SK-N-SH treated with all-trans-retinoic acid at 6 μM for 48 hours (cell line): Measurements from ENCODE around the gene TEX101.

ENCODE experiments used
- ATAC-seq: fragments of 200-7000 bp; cut with Tn5 transposase; 3 replicates; pipeline ENCODE4 v1.9.1; 2020; ENCODE audit warnings: mild to moderate bottlenecking, moderate library complexity
- ARNTL ChIP-seq: fragments of 450-650 bp; formaldehyde crosslinking; IDR thresholded peaks from 2 replicates; pipeline ENCODE4 v1.5.0; 2020; ENCODE audit warnings: low read depth, mild to moderate bottlenecking, moderate library complexity, borderline replicate concordance
- BACH2 ChIP-seq: fragments of 250-450 bp; sonication (Bioruptor Pico); IDR thresholded peaks from 2 replicates; pipeline ENCODE4 v1.9.0; 2021; ENCODE audit warnings: mild to moderate bottlenecking, borderline replicate concordance
- CREB5 ChIP-seq: fragments of 250-450 bp; sonication (Bioruptor Pico); IDR thresholded peaks from 2 replicates; pipeline ENCODE4 v1.5.1; 2020; ENCODE audit warnings: low read depth, mild to moderate bottlenecking, moderate library complexity
- CSDC2 ChIP-seq: fragments of 250-450 bp; sonication (Bioruptor Pico); IDR thresholded peaks from 2 replicates; pipeline ENCODE4 v1.5.0; 2020; ENCODE audit warnings: mild to moderate bottlenecking, moderate library complexity
- CSRNP3 ChIP-seq: fragments of 250-450 bp; sonication (Bioruptor Pico); IDR thresholded peaks from 2 replicates; pipeline ENCODE4 v1.5.1; 2021; ENCODE audit warnings: mild to moderate bottlenecking, moderate library complexity
- ESRRG ChIP-seq: fragments of 250-450 bp; sonication (Bioruptor Pico); IDR thresholded peaks from 2 replicates; pipeline ENCODE4 v1.6.1; 2021; ENCODE audit warnings: mild to moderate bottlenecking
- ISL1 ChIP-seq: fragments of 250-450 bp; sonication (Bioruptor Pico); IDR thresholded peaks from 2 replicates; pipeline ENCODE4 v2.1.2; 2022; ENCODE audit warnings: mild to moderate bottlenecking, moderate library complexity
- OSR1 ChIP-seq: fragments of 250-450 bp; sonication (Bioruptor Pico); IDR thresholded peaks from 2 replicates; pipeline ENCODE4 v1.8.0; 2022; ENCODE audit warnings: moderate library complexity, mild to moderate bottlenecking, inconsistent platforms
- PATZ1 ChIP-seq: fragments of 250-450 bp; sonication (Bioruptor Pico); IDR thresholded peaks from 2 replicates; pipeline ENCODE4 v1.8.0; 2020; ENCODE audit warnings: mild to moderate bottlenecking, moderate library complexity, borderline replicate concordance
- POU6F1 ChIP-seq: fragments of 250-450 bp; sonication (Bioruptor Pico); IDR thresholded peaks from 2 replicates; pipeline ENCODE4 v1.8.0; 2021; ENCODE audit warnings: low read depth, mild to moderate bottlenecking, moderate library complexity, borderline replicate concordance
- PPARA ChIP-seq: fragments of 250-450 bp; sonication (Bioruptor Pico); IDR thresholded peaks from 2 replicates; pipeline ENCODE4 v1.5.0; 2020; ENCODE audit warnings: mild to moderate bottlenecking, borderline replicate concordance
- RARB ChIP-seq: fragments of 250-450 bp; sonication (Bioruptor Pico); IDR thresholded peaks from 2 replicates; pipeline ENCODE4 v1.8.0; 2021; ENCODE audit warnings: mild to moderate bottlenecking, moderate library complexity
- SNAI2 ChIP-seq: fragments of 250-450 bp; sonication (Bioruptor Pico); IDR thresholded peaks from 2 replicates; pipeline ENCODE4 v1.5.0; 2020; ENCODE audit warnings: mild to moderate bottlenecking, moderate library complexity
- TCF4 ChIP-seq: fragments of 250-450 bp; sonication (Bioruptor Pico); IDR thresholded peaks from 2 replicates; pipeline ENCODE4 v1.8.0; 2021; ENCODE audit warnings: mild to moderate bottlenecking, moderate library complexity, borderline replicate concordance
- TOX ChIP-seq: fragments of 250-450 bp; sonication (Bioruptor Pico); IDR thresholded peaks from 2 replicates; pipeline ENCODE4 v1.8.0; 2021; ENCODE audit warnings: mild to moderate bottlenecking, moderate library complexity, borderline replicate concordance
- TSHZ2 ChIP-seq: fragments of 250-450 bp; sonication (Bioruptor Pico); IDR thresholded peaks from 2 replicates; pipeline ENCODE4 v1.5.0; 2020; ENCODE audit warnings: mild to moderate bottlenecking, moderate library complexity
- ZC3H10 ChIP-seq: fragments of 250-450 bp; sonication (Bioruptor Pico); IDR thresholded peaks from 2 replicates; pipeline ENCODE4 v1.5.1; 2021; ENCODE audit warnings: mild to moderate bottlenecking, moderate library complexity
- ZFP3 ChIP-seq: fragments of 250-450 bp; sonication (Bioruptor Pico); IDR thresholded peaks from 2 replicates; pipeline ENCODE4 v1.5.0; 2020; ENCODE audit warnings: mild to moderate bottlenecking, moderate library complexity
- ZFP30 ChIP-seq: fragments of 450-650 bp; formaldehyde crosslinking; IDR thresholded peaks from 2 replicates; pipeline ENCODE4 v1.5.0; 2022; ENCODE audit warnings: mild to moderate bottlenecking, moderate library complexity
- ZNF565 ChIP-seq: fragments of 450-650 bp; formaldehyde crosslinking; conservative IDR thresholded peaks from 2 replicates; pipeline ENCODE4 v1.5.0; 2020; ENCODE audit warnings: low read depth, mild to moderate bottlenecking, moderate library complexity
- ZNF70 ChIP-seq: fragments of 450-650 bp; formaldehyde crosslinking; IDR thresholded peaks from 2 replicates; pipeline ENCODE4 v1.5.0; 2020; ENCODE audit warnings: mild to moderate bottlenecking, moderate library complexity
- ZNF8 ChIP-seq: fragments of 450-650 bp; formaldehyde crosslinking; IDR thresholded peaks from 2 replicates; pipeline ENCODE4 v1.5.0; 2020; ENCODE audit warnings: mild to moderate bottlenecking, moderate library complexity

Gene TEX101

GRCh38 chr19:43395561-43395960 lies 19.1 kb upstream of the TEX101 start:
- TF ChIP-seq PPARA (CRISPR knock-in tag) (no peak), ISL1 (CRISPR knock-in tag) (no peak), ZNF565 (CRISPR knock-in tag) (no peak), ZFP30 (CRISPR knock-in tag) (no peak), RARB (no peak), POU6F1 (CRISPR knock-in tag) (no peak), ARNTL (CRISPR knock-in tag) (no peak), TOX (CRISPR knock-in tag) (no peak), TCF4 (CRISPR knock-in tag) (no peak), ZFP3 (CRISPR knock-in tag) (no peak), ZNF8 (no peak), ZC3H10 (CRISPR knock-in tag) (no peak)
- ATAC-seq, result no peak

- no peak for TF ChIP-seq POU6F1 (CRISPR knock-in tag)
- no peak for TF ChIP-seq SNAI2 (CRISPR knock-in tag)
- no peak for TF ChIP-seq ZC3H10 (CRISPR knock-in tag)
- TF ChIP-seq OSR1, result no peak
- no peak for TF ChIP-seq ISL1 (CRISPR knock-in tag)
- no peak for TF ChIP-seq CSDC2
- no peak for TF ChIP-seq ZNF8
- TF ChIP-seq ESRRG (CRISPR knock-in tag), result no peak
- no peak for TF ChIP-seq PATZ1
- no peak for TF ChIP-seq PPARA (CRISPR knock-in tag)
- TF ChIP-seq TOX (CRISPR knock-in tag), result no peak
- TF ChIP-seq ZFP3 (CRISPR knock-in tag), result no peak
- no peak for TF ChIP-seq ZNF70 (CRISPR knock-in tag)
- no peak for TF ChIP-seq ZFP30 (CRISPR knock-in tag)
- TF ChIP-seq, all 23 proteins: peak for 0
- no peak for ATAC-seq
Measured at GRCh38 chr19:43406297-43406696, 8.4 kb upstream of the TEX101 start.

GRCh38 chr19:43407416-43408005 lies 7.2 kb upstream of the TEX101 start:
- no peak for TF ChIP-seq TOX (CRISPR knock-in tag)
- TF ChIP-seq RARB, result no peak
- TF ChIP-seq ARNTL (CRISPR knock-in tag), result no peak
- TF ChIP-seq CSDC2, result no peak
- TF ChIP-seq TSHZ2 (CRISPR knock-in tag), result no peak
- no peak for TF ChIP-seq PATZ1
- no peak for TF ChIP-seq BACH2 (CRISPR knock-in tag)
- TF ChIP-seq ZNF565 (CRISPR knock-in tag), result no peak
- TF ChIP-seq SNAI2 (CRISPR knock-in tag), result no peak
- no peak for TF ChIP-seq PPARA (CRISPR knock-in tag)
- TF ChIP-seq CSRNP3, result no peak
- TF ChIP-seq CREB5 (CRISPR knock-in tag), result no peak
- TF ChIP-seq ESRRG (CRISPR knock-in tag), result no peak
- TF ChIP-seq TCF4 (CRISPR knock-in tag), result no peak
- TF ChIP-seq ZFP30 (CRISPR knock-in tag), result no peak
- TF ChIP-seq ZNF70 (CRISPR knock-in tag), result no peak
- TF ChIP-seq OSR1, result no peak
- no peak for TF ChIP-seq ZC3H10 (CRISPR knock-in tag)
- TF ChIP-seq ZNF8, result no peak
- no peak for ATAC-seq
